HG03280 (cell line): Measurements from ENCODE around the gene GALNT15.

Source experiments
- ATAC-seq: cut with Tn5 transposase; IDR thresholded peaks from one replicate; pipeline ENCODE4 v1.9.1; 2021; ENCODE audit warnings: mild to moderate bottlenecking, moderate library complexity; ENCODE audit not compliant: unreplicated experiment

Gene GALNT15

GRCh38 chr3:16221990-16222389, 47.5 kb downstream of the GALNT15 start:
- ATAC-seq, result no peak

- no peak for ATAC-seq
Observed at GRCh38 chr3:16222547-16222946, 48.1 kb downstream of the GALNT15 start.

- ATAC-seq, result no peak
Observed at GRCh38 chr3:16224325-16224724, 49.8 kb downstream of the GALNT15 start.

- no peak for ATAC-seq
Observed at GRCh38 chr3:16227566-16227965, 53.1 kb downstream of the GALNT15 start.

- no peak for ATAC-seq
Observed at GRCh38 chr3:16229681-16230080, 55.2 kb downstream of the GALNT15 start.

- ATAC-seq, result no peak
Observed at GRCh38 chr3:16231983-16232382, 57.5 kb downstream of the GALNT15 start.

GRCh38 chr3:16233806-16234205, 59.3 kb downstream of the GALNT15 start:
- ATAC-seq, result no peak

- ATAC-seq, result no peak
Observed at GRCh38 chr3:16234281-16234680, 59.8 kb downstream of the GALNT15 start.

- no peak for ATAC-seq
Observed at GRCh38 chr3:16236030-16236639, 61.7 kb downstream of the GALNT15 start.

GRCh38 chr3:16236856-16237393, 62.4 kb downstream of the GALNT15 start:
- no peak for ATAC-seq

- ATAC-seq, result no peak
Observed at GRCh38 chr3:16239086-16239770, 64.7 kb downstream of the GALNT15 start.

- no peak for ATAC-seq
Observed at GRCh38 chr3:16239780-16240179, 65.3 kb downstream of the GALNT15 start.

GRCh38 chr3:16240229-16241023, 65.9 kb downstream of the GALNT15 start:
- no peak for ATAC-seq

- no peak for ATAC-seq
Observed at GRCh38 chr3:16241225-16241624, 66.7 kb downstream of the GALNT15 start.

GRCh38 chr3:16242177-16242576, 67.7 kb downstream of the GALNT15 start:
- no peak for ATAC-seq

GRCh38 chr3:16243706-16244490, 69.4 kb downstream of the GALNT15 start:
- no peak for ATAC-seq

GRCh38 chr3:16245609-16246008, 71.1 kb downstream of the GALNT15 start:
- ATAC-seq, result no peak

GRCh38 chr3:16247282-16248061, 73.0 kb downstream of the GALNT15 start:
- peak; percentile 90 for ATAC-seq

- ATAC-seq, result no peak
Observed at GRCh38 chr3:16248556-16248955, 74.1 kb downstream of the GALNT15 start.

GRCh38 chr3:16249336-16249735, 74.9 kb downstream of the GALNT15 start:
- no peak for ATAC-seq
